ENCODE data around the gene SERGEF.

Gene SERGEF

DNA sequence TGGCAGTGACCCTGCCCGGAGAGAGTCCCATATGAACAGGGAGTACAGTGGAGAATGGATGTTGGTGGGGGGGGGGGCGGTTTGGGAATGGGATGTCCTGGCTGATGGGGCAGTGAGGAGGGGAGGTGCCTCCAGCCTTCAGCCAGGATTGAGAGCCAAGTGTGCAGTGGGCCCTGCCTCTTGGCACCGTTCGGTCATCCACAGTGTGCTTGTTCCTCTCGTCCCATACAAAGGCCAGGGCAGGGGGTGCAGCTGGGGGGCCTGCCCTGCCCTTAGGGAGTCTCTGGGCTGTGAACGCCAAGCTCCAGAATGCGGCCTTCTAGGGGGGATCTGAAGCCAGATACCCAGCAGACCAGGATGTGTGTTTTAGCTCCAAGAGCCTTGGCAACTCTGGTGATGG lies 244.3 kb downstream of the SERGEF start:
- DNase-seq = no peak

DNA sequence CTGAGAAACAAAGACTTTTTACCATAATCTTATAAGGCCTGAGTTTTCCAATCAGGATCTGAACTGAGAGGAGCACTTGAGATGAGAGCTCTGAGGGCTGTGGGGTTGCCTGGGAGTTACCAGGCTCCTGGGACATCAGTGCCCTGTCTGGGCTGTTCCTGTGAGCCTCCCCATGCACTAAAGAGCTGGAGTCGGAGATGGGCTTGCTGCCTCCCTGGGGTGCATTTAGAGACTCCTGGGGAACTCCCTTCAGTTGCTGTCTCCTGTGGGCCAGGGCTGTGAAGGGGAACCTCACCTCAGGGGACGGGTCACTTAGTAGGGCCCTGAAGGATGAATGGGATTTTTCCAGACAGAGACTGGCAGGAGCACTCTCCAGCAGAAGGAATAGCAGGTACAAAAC lies 244.9 kb downstream of the SERGEF start:
- no peak for DNase-seq

DNA sequence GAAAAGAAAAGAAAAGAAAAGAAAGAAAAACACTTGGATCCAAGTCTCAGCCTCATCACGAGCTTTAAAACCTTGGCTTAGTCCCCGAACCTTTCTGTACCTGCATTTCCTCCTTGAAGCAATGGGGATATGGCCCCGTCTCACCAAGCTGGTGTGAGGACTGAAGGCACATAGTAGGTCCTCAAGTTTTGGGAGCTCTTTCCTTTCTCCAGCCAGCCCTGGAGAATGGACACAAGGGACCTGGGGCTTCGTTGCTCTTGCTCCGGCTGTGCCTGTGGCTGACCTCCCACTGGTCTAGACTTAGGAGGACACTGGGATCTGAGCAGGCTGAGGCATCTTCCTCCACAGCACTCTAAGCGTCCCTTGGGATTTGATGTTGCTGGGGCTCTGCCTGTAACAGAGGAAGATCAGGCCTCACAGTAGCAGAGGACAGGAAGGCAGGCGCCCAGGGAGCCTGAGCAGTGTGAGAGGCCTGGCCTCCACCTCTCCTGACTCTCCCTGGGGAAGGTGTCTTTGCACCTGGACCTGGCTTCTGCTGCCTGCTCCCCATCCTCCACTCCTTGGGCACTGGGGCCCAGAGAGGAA lies 245.5 kb downstream of the SERGEF start:
- DNase-seq = peak in 1 of 3 experiments; percentile 26

DNA sequence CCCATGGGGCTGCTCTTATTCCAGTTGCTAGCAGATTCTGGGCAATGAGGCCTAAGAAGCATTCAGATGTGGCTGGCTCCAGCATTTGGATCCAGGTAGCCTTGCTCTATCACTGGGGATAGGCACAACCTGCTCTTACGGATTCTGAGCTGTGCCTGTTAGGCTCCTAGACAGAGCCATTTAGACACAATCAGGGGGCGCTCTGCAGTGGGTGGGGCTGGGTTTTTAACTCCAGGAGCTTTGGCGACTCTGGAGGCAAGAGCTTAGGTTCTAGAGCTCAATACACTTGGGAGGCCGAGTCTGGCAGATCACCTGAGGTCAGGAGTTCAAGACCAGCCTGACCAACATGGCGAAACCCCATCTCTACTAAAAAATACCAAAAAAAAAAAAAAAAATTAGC lies 246.3 kb downstream of the SERGEF start:
- no peak for DNase-seq

DNA sequence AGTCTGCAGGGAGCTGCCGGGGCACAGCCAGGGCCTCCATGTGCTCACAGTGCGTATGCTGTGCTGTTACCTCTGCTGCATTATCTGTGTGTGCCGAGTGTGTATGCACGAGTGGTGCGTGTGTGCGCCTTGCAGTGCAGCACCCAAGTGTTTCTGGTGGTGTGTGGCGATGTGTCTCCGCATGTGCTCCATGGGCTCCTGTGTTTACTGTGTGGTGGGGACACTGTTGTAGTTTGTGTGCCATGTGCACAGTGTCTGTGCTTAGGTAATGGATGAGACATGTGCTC lies 246.8 kb downstream of the SERGEF start:
- no peak for DNase-seq

DNA sequence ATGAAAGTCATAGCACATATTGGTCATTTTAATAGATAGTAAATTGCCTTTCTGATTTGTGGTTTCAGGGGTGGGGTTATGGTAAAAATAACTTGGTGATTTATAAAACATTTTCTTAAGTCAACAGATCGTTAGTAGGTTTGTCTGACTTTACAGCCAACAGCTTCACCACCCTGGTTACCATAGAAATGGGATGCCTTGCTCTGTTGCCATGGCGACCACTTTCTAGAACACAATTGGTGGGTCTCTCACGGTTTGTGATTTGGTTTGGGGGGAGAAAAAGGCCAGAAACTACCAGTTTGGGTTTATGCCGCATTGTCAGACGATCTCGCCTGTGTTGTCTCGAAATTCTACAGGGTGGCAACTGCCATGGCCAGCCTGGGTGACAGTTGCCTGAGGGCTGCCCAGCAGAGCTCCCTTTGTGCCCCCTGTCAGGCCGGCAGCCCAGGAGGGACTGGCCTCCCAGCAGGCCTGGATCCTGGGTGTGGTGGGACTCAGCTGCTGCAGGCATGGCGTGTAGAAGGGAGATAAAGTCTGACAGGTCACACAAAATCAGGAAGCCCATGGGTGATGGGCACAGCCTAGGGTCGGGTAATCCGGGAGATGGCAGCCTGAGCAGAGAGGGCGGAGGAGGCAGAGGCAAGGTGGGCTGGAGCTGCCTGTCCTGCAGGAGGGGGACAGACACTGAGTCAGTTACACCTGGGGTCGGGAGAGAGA lies 247.3 kb downstream of the SERGEF start:
- DNase-seq = peak in 2 of 3 experiments; percentile 25 to 59

DNA sequence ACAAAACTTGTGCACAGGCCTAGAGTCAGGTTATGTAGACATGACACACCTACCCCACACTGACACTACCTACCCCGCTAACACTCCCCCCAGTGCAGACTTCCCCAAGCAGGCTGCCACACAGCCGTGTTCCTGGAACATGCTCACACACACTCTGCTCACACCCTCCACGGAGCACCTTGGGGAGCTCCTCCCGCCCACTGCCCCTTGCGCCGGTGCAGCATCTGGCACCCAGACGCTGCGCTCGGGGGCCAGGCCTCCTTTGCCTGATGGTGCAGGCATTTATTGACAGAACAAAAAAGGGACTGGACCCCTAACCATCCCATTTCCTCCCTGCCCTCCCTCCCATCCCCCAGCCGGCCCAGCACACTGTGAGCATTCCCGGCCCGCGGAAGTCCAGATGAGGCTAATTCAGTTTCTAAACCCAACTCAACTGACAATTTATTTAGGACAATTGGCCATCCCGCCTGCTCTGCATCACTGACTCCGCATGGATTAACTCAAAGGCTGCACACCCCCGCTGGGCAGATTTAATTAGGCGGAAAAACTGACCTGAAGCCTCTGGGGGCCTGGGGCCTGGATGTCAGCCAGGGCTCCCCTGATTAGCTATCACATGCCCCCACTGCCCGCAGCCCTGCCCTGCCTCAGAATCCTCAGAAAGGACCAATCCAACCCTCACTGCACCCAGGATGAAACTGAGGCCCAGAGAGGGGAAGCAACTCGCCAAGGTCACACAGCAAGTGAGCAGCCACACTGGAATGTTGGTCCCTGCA lies 248.2 kb downstream of the SERGEF start:
- peak in 2 of 3 experiments; percentile 20 to 50 for DNase-seq

DNA sequence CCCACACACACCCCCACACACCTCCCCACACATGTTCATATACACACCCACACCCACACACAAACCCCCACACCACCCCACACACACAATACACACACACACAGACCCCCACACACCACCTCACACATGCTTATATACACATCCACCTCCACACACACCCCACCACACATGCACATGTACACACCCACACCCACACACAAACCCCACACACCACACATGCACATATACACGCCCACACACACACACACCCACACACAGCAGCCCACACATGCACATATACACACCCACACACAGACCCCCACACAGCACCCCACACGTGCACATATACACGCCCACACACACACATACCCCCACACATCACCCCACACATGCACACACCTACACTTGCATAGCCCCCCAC lies 249.1 kb downstream of the SERGEF start:
- no peak for DNase-seq

DNA sequence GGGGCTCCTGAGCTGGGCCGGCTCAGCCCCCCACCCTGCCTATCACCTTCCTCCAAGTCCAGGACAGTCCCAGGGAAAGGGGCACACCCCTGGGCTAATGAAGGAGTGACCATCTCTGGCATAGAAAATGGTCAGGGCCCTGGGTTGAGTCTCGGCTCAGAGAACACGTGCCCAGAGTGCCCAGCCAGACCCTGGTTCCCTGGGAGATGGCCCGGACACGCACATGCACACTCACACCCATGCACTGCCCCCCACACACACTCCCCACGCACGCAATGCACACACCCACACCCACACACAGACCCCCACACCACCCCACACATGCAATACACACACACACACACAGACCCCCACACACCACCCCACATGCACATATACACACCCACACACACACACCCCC lies 249.6 kb downstream of the SERGEF start:
- DNase-seq = no peak

DNA sequence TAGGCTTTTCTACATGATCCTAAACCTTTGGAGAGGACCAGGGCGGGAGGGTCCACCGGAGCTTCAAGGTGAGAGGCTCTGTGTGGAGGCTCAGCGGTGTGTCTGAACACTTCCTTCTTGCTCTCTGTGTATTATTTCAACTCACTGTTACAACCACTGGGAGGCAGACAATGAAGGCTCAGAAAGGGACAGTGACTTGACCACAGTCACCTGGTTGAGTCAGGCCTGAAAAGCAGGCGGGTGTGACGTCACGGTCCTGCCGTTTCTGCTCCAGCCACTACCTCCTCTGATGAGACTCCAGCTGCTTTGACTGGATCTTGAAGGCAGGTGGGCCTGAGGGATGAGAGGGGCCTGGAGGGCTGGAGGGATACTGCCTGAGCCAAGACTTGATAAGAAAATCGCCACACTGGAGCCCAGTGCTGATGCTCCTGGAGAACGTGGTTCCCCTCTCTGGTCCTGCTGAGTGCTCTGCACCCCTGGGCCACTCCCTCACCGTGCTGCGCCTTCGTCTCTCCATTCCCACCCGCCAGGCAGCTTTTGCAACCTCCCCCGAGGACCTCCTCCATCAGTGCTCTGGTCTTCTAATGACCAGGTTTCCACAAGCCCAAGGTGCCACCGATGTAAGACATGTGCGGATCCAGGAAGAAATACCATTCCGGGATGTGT lies 250.4 kb downstream of the SERGEF start:
- DNase-seq = no peak

DNA sequence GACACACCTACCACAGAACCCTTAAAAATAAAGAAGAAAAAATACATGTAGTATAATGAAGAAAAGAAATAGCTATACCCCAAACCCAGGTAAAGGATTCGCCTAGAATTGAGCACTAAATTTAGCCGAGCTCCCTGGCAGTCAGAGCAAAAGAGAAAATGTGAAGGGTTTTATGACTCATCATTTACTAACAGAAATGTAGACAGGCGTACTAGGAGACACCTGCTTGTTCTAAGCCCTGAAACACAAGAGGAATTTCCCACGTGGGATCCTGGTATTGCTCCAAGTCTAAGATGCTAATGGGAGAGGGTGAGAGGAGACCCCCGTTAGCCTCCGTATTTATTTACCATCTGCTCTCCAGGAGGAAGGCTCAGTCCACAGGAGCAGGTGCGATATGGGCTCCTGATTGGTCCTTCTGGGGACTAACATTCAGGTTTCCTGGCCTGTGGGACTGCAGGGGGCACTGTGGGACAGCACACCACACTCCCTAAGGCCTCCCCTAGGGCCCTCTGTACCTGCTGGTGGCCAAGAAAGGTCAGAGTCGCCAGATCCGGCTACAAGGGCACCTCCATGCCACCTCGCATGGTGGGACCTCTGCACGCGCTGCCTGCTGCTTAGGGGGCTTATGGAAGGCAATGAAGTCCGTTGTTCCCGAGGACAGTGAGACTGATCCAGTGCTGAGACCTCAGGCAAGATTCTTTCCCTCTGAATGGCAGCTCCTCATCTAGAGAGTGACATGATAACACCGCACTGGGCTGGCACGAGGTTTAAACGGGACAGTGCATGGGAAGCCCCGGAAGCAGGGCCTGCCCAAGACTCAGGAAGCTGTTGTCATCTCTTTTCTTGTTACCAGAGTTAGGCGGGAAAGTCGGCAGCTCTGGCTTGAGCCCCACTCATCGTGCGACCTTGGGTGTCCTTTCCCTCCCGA lies 252.5 kb downstream of the SERGEF start:
- DNase-seq = peak; percentile 20 to 56 (median 35)

DNA sequence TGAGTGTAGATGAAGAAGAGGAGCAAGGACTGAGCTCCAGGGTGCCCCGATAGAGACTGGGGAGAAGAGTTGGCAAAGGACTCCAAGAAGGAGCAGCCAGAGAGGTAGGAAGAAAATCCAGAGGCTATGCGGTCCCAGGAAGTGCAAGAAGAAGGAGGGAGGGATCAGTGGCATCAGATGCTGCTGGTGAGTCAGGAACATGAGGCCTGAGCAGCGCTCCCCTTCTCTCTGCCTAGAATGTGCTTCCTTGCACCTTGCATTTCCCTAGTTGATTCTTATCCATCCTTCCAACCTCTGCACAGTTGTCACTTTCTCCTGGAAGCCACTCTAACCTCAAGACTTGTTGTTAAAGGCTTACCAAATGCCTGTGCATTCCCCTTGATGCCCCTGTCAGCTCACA lies 257.0 kb downstream of the SERGEF start:
- no peak for DNase-seq

DNA sequence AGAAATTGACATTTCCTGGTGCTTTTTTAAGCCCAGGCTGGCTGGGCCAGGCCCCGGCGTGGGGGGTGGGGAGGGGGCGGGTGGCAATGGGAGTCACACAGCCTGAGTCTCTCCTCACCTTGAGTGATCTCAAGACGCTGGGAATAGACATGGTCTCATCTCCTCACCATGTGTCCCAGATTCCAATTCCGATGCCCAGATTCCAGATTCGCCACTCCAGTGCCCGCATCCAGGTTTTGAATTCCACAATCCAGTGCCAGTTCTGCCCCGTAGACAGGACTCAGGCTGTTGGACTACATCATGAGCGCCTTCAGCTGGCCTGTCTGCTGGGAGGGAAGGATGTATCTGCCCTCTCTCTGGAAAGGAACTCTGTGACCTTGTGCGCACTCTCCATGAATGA lies 259.2 kb downstream of the SERGEF start:
- no peak for DNase-seq

DNA sequence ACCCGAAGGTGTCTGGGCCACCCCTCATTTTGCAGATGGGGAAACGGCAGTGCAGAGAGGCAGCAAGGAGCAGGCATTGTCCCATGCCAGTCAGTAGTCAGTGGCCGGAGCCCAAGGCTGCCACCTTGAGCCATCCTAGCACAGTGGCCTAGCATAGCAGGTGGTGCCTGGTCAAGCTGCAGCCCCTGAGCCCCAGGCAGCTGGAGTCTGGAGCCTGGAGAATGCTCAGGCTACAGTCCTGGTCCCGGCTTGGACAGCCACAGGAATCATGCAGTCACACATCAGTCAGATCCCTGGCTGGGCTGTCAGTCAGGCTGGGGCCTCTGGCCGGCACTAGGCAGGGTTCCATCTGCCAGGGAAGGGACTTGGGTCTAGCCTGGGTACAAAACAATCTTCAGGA lies 259.7 kb downstream of the SERGEF start:
- no peak for DNase-seq

DNA sequence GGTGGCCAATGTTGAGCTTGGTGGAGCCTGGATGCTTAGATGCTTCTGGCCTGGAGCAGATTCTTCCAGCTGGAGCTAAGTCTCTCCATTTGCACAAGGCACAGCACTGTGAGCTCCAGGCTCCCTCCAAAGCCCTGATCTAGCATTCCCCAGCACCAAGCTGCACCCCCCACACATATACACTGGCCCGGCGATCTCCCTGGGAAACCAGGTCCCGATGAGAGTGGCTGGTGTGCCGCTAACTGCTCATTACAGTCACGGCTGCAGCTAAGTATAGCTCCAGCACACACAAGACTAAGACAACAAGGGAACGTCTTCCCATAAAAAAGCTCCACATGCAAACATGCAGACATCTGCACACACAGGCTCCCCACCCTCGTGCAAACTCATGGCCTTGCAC lies 260.7 kb downstream of the SERGEF start:
- peak in 2 of 3 experiments; percentile 6 to 41 for DNase-seq

DNA sequence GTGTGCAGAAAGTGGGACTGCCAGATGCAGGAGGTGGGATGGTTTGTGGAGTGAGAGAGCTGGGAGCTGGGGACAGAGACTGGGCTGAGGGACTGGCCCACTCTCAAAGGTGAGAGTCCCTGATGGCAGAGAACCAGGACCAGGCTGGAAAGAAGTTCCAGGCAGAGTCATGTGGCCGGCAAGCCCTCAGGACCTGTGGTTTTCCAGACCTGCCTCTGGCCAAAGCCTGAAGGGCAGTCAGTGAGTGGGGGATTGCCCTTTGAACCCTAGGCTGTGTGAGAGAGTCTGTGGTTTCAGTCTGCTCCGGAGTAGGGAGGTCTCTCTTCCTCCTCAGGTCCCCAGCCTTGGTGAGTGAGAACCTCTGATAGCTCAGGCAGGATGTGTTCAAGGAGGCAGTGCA lies 261.3 kb downstream of the SERGEF start:
- DNase-seq = no peak

DNA sequence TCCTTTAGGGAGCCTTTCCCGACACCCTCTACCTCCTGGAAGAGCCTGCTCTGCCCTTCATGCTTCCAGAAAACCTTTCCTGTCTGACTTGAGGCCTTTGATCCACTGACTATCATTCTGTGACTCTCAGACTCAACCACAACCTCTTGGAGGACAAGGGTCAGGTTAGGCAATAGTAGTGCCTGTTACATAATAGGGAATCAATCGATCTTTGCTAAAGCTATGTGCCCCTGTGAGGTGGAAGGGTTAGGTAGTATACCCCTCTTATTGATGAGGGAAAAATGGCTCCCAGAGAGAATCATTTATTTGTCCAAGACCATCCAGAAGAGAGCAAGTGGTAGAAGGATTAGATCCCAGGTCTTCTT lies 262.1 kb downstream of the SERGEF start:
- DNase-seq = no peak

DNA sequence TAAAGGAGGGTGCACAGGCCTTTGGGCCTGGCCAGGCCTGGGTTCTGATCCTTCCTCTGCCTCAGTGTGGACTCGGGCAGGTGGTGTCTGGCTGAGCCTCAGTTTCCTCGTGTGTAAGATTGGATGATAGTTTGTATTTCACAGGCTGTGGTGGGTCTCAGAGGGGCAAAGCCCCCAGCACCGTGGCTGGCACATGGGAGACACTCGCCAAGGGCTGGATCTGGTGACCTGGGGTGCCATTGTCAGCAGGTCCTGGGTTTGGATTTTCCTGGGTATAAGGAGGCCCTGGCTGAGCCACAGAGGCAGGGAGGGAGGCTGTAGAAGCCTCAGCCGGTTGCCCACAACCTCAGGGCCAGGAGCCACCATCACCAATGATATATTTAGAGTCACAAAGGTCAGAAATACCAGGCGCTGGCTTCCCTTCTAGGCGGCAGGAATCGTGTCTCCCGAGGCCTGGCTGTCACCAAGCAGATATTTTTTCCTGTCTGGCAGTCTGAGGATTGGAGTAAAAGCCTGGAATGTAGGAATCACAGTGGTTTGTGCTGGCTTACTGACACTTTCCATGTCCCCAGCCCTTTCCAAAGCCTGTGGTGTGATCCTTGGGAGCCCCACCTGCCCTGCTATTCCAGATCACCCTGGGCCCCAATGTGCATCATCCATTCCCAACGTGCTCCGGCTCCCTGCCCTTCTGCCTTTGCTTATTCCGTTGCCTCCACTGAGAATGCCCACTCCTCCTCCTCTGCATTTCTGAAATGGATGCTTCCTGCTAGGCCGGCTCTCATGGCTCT lies 262.6 kb downstream of the SERGEF start:
- DNase-seq = no peak

DNA sequence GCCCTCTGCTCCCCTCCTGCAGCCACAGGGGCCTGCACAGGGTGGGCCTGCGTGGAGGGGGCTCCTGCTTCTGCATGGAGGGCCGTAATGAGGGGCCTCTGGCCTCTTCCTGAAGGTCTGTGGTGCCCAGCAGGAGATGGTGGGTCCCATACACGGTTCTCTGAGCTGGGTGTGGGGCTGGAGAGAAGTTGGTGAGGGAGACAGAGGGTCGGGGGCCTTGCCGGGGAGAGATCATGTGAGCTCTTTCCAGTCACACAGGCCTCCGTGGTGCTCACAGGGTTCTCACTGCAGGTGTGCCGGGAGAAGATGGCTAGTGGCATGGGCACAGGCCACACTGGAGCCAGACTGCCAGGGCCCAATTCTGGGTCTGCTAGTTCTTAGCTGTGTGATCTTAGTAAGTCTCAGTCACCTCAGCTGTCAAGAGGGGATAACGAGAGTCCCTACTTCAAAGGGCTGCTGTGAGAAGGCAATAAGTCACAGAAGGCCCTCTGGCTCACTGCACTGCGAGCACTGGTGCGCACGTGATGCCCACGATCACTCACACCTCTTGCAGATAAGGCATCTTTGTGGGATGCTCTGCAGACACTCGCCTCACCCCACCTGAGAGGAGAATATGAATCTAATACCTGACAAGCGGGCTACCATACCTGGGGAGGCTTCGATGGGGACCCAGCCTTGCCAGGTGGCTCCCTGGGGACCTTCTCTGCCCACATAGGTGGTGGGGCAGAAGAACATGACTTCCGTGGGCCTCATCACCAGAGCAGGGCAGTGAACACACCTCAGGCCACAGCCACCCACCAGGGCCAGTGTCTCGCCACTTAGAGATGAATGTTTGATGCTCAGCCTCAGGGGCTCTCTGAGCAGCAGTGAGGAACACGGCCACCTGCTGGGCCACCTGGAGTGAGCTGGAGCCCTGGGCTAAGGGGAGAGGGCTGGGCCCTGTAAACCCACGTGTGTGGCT lies 263.8 kb downstream of the SERGEF start:
- peak in 2 of 3 experiments; percentile 34 to 67 for DNase-seq

DNA sequence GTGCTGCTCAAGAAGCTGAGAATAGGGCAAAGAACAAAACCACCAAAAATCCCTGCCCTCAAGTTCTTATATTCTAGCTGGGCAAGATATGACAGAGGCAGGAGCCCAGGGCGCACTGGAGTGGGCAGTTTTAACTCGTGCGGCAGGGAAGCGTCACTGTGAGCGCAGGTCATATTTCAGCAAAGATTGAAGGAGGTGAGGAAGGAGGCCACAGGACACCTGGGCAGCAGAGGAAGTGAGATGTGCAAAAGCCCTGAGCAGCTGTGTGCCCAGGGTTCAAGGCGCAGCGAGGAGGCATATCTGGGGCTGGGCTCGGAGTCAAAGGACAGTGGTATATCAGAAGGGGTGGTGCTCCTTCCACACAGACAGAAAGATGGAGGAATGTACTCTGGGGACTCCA lies 264.8 kb downstream of the SERGEF start:
- DNase-seq = no peak

Data from NCI-H1417 (cell line).